SK-N-SH treated with all-trans-retinoic acid at 6 μM for 48 hours (cell line): ENCODE measurements around the gene CLDN5.

Source experiments
- ESRRG ChIP-seq: fragments of 250-450 bp; sonication (Bioruptor Pico); IDR thresholded peaks from 2 replicates; pipeline ENCODE4 v1.6.1; 2021; ENCODE audit warnings: mild to moderate bottlenecking
- ISL1 ChIP-seq: fragments of 250-450 bp; sonication (Bioruptor Pico); IDR thresholded peaks from 2 replicates; pipeline ENCODE4 v2.1.2; 2022; ENCODE audit warnings: mild to moderate bottlenecking, moderate library complexity
- OSR1 ChIP-seq: fragments of 250-450 bp; sonication (Bioruptor Pico); IDR thresholded peaks from 2 replicates; pipeline ENCODE4 v1.8.0; 2022; ENCODE audit warnings: moderate library complexity, mild to moderate bottlenecking, inconsistent platforms
- PATZ1 ChIP-seq: fragments of 250-450 bp; sonication (Bioruptor Pico); IDR thresholded peaks from 2 replicates; pipeline ENCODE4 v1.8.0; 2020; ENCODE audit warnings: mild to moderate bottlenecking, moderate library complexity, borderline replicate concordance
- POU6F1 ChIP-seq: fragments of 250-450 bp; sonication (Bioruptor Pico); IDR thresholded peaks from 2 replicates; pipeline ENCODE4 v1.8.0; 2021; ENCODE audit warnings: low read depth, mild to moderate bottlenecking, moderate library complexity, borderline replicate concordance

DNA sequence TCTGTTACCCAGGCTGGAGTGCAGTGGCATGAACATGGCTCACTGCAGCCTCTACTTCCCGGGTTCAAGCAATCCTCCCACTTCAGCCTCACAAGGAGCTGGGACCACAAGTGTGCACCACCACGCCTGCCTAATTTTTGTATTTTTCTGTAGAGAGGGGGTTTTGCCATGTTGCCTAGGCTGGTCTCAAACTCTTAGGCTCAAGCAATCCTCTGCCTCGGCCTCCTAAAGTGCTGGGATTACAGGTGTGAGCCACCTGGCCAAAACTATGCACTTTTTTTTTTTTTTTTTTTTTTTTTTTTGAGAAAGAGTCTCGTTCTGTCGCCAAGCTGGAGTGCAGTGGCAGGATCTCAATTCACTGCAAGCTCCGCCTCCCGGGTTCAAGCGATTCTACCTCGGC, 12.4 kb upstream of the CLDN5 start:
- no peak for TF ChIP-seq PATZ1 (CRISPR knock-in tag)
- no peak for TF ChIP-seq ESRRG (CRISPR knock-in tag)
- TF ChIP-seq OSR1 (CRISPR knock-in tag): no peak
- no peak for TF ChIP-seq ISL1 (CRISPR knock-in tag)
- no peak for TF ChIP-seq POU6F1 (CRISPR knock-in tag)
